H1 (cell line): ENCODE measurements around the gene CERKL. TPM values are rescaled to one million over a fixed set of nuclear protein-coding genes. Genes with fewer than 3 reads are reported as not detected.
A peak's percentile ranks its signal among the peaks of the same experiment; 100 is the strongest.

Experiments used
- CTCF ChIA-PET: fragments of 300-600 bp; sonication (Branson Sonifier 250); formaldehyde crosslinking; loops from one replicate; lab custom pipeline; 2021; ENCODE audit not compliant: partially characterized antibody; lab: Charles Lee
- POLR2A ChIA-PET: fragments of 300-600 bp; sonication (Branson Sonifier 250); formaldehyde crosslinking; loops from one replicate; lab custom pipeline; 2021; ENCODE audit warnings: inconsistent platforms; ENCODE audit not compliant: partially characterized antibody; lab: Charles Lee
- DNase-seq, 2 experiments: peaks; one replicate each; pipeline versions ENCODE4 v3.0.0 to v3.0.0-alpha.2; 2010 to 2022; ENCODE audit warnings: low spot score in 2 of 2, low read depth in 1 of 2, mixed read lengths in 1 of 2
- FAIRE-seq: peaks from 2 replicates; lab custom pipeline; 2011; peaks lifted over from hg19 to GRCh38; lab: Jason Lieb, UNC
- H2AFZ ChIP-seq: 2 replicates; pipeline ENCODE4 v1.8.1; 2012; ENCODE audit warnings: low read length, inconsistent platforms
- H2AK5ac ChIP-seq: 2 replicates; pipeline ENCODE4 v1.6.1; 2013; ENCODE audit warnings: low read depth, low read length
- H2BK120ac ChIP-seq: replicated peaks from 2 replicates; pipeline ENCODE3; 2013; ENCODE audit warnings: low read depth, low read length, inconsistent platforms
- H2BK12ac ChIP-seq: 2 replicates; pipeline ENCODE4 v1.6.1; 2013; ENCODE audit warnings: low read depth, low read length
- H2BK15ac ChIP-seq: 2 replicates; pipeline ENCODE4 v1.6.1; 2013; ENCODE audit warnings: low read length
- H2BK20ac ChIP-seq: 2 replicates; pipeline ENCODE4 v1.6.1; 2013; ENCODE audit warnings: low read length
- H2BK5ac ChIP-seq: 2 replicates; pipeline ENCODE4 v1.6.1; 2013; ENCODE audit warnings: low read depth, low read length
- H3K14ac ChIP-seq: 2 replicates; pipeline ENCODE4 v1.6.1; 2013; ENCODE audit warnings: inconsistent platforms; ENCODE audit not compliant: insufficient read length
- H3K18ac ChIP-seq: 2 replicates; pipeline ENCODE4 v1.6.1; 2013; ENCODE audit warnings: low read length; ENCODE audit errors: extremely low read depth
- H3K23ac ChIP-seq: 2 replicates; pipeline ENCODE4 v1.6.1; 2013; ENCODE audit warnings: inconsistent platforms; ENCODE audit not compliant: insufficient read length
- H3K23me2 ChIP-seq: 2 replicates; pipeline ENCODE4 v1.6.1; 2013; ENCODE audit warnings: low read depth, low read length
- H3K27ac ChIP-seq: 2 replicates; pipeline ENCODE4 v1.6.1; 2011; ENCODE audit warnings: low read depth, low read length, inconsistent platforms
- H3K27me3 ChIP-seq, 4 experiments: replicated peaks in 1 of 4; 1 replicate in 1 of 4; 2 replicates in 3 of 4; pipeline versions ENCODE4 v1.6.1 to v1.8.1; 2011 to 2013; ENCODE audit warnings: low read length in 3 of 4, mild to moderate bottlenecking in 3 of 4, inconsistent platforms in 2 of 4, mixed read lengths in 2 of 4, moderate library complexity in 1 of 4; ENCODE audit not compliant: control insufficient read depth in 3 of 4, insufficient read depth in 3 of 4; ENCODE audit errors: extremely low read depth in 1 of 4
- H3K36me3 ChIP-seq, 4 experiments: 2 replicates each; pipeline versions ENCODE4 v1.6.1 to v1.8.1; 2011 to 2013; ENCODE audit warnings: mild to moderate bottlenecking in 4 of 4, low read length in 3 of 4, moderate library complexity in 2 of 4, control low read depth in 1 of 4, inconsistent platforms in 1 of 4; ENCODE audit not compliant: insufficient read depth in 4 of 4, control insufficient read depth in 2 of 4
- H3K4ac ChIP-seq: replicated peaks from 2 replicates; pipeline ENCODE3; 2013; ENCODE audit warnings: low read length, low read depth, mixed read lengths, inconsistent platforms; ENCODE audit not compliant: insufficient read length
- H3K4me1 ChIP-seq, 4 experiments: replicated peaks in 1 of 4; 1 replicate in 1 of 4; 2 replicates in 3 of 4; pipeline versions ENCODE4 v1.6.1 to v1.8.1; 2011 to 2013; ENCODE audit warnings: low read length in 3 of 4, inconsistent platforms in 2 of 4, mixed read lengths in 1 of 4; ENCODE audit not compliant: insufficient read depth in 4 of 4, control insufficient read depth in 3 of 4
- H3K4me2 ChIP-seq, 2 experiments: 2 replicates each; pipeline versions ENCODE4 v1.6.1 to v1.8.1; 2011 to 2013; ENCODE audit warnings: low read depth in 2 of 2, low read length in 2 of 2, control low read depth in 1 of 2, inconsistent platforms in 1 of 2, mild to moderate bottlenecking in 1 of 2; ENCODE audit not compliant: insufficient read depth in 1 of 2
- H3K4me3 ChIP-seq, 4 experiments: fragments of 200-600, 300-600 bp in 1 of 4; sonication (generic), shearing (Covaris generic), sonication (Bioruptor Twin) in 1 of 4; 2 replicates each; pipeline versions ENCODE4 v1.5.1 to v1.8.1; 2011 to 2016; ENCODE audit warnings: low read length in 4 of 4, low read depth in 3 of 4, control low read depth in 2 of 4, inconsistent platforms in 2 of 4, mild to moderate bottlenecking in 2 of 4, mixed read lengths in 1 of 4, moderate library complexity in 1 of 4; ENCODE audit not compliant: insufficient read depth in 2 of 4; ENCODE audit errors: extremely low read depth in 1 of 4
- H3K56ac ChIP-seq: replicated peaks from 2 replicates; pipeline ENCODE3; 2013; ENCODE audit warnings: low read depth, mild to moderate bottlenecking, mixed read lengths, low read length, inconsistent platforms; ENCODE audit not compliant: insufficient read length
- H3K79me1 ChIP-seq: 2 replicates; pipeline ENCODE4 v1.6.1; 2013; ENCODE audit warnings: low read depth, low read length, control low read depth
- H3K79me2 ChIP-seq, 2 experiments: 2 replicates each; pipeline versions ENCODE4 v1.6.1 to v1.8.1; 2012 to 2013; ENCODE audit warnings: low read length in 2 of 2, mild to moderate bottlenecking in 2 of 2, inconsistent platforms in 1 of 2; ENCODE audit not compliant: insufficient read depth in 2 of 2, control insufficient read depth in 1 of 2
- H3K9ac ChIP-seq, 4 experiments: replicated peaks in 1 of 4; 1 replicate in 1 of 4; 2 replicates in 3 of 4; pipeline versions ENCODE4 v1.6.1 to v1.8.1; 2011 to 2013; ENCODE audit warnings: low read depth in 3 of 4, low read length in 3 of 4, control low read depth in 2 of 4, mild to moderate bottlenecking in 2 of 4, moderate library complexity in 2 of 4, inconsistent platforms in 1 of 4; ENCODE audit errors: extremely low read depth in 1 of 4
- H3K9me3 ChIP-seq, 2 experiments: 2 replicates each; pipeline versions ENCODE4 v1.6.1 to v1.8.1; 2012 to 2013; ENCODE audit warnings: mild to moderate bottlenecking in 2 of 2, moderate library complexity in 2 of 2, control low read depth in 1 of 2, inconsistent platforms in 1 of 2, low read depth in 1 of 2, low read length in 1 of 2, mixed read lengths in 1 of 2; ENCODE audit not compliant: insufficient read depth in 2 of 2
- H4K20me1 ChIP-seq, 2 experiments: replicated peaks in 1 of 2; 2 replicates each; pipeline versions ENCODE3 to v1.8.1; 2011 to 2013; ENCODE audit warnings: inconsistent platforms in 2 of 2, low read length in 2 of 2, mild to moderate bottlenecking in 1 of 2; ENCODE audit not compliant: insufficient read depth in 2 of 2, control insufficient read depth in 1 of 2
- H4K5ac ChIP-seq: 2 replicates; pipeline ENCODE4 v1.6.1; 2013; ENCODE audit warnings: low read length, low read depth, mixed read lengths, inconsistent platforms; ENCODE audit not compliant: insufficient read length
- H4K8ac ChIP-seq: 2 replicates; pipeline ENCODE4 v1.8.0; 2013; ENCODE audit warnings: mild to moderate bottlenecking, moderate library complexity, low read length, inconsistent platforms; ENCODE audit not compliant: insufficient read depth; ENCODE audit errors: extremely low read depth
- H4K91ac ChIP-seq: replicated peaks from 2 replicates; pipeline ENCODE3; 2013; ENCODE audit warnings: low read length, mixed read lengths, inconsistent platforms; ENCODE audit not compliant: insufficient read length
- MAX ChIP-seq: IDR thresholded peaks from 2 replicates; pipeline ENCODE4 v1.6.1; 2012; ENCODE audit warnings: inconsistent platforms
- NANOG ChIP-seq: IDR thresholded peaks from 2 replicates; pipeline ENCODE4 v1.6.1; 2011; ENCODE audit warnings: low read length, low read depth, mild to moderate bottlenecking, inconsistent platforms; ENCODE audit not compliant: insufficient read depth, poor library complexity, severe bottlenecking
- PHF8 ChIP-seq: fragments of 200-600 bp; sonication (generic); conservative IDR thresholded peaks from 2 replicates; pipeline ENCODE4 v1.7.1; 2012; ENCODE audit warnings: low read depth, mild to moderate bottlenecking, inconsistent platforms, low read length, moderate library complexity
- TEAD4 ChIP-seq: IDR thresholded peaks from 2 replicates; pipeline ENCODE4 v1.6.1; 2012; ENCODE audit warnings: low read depth, low read length, inconsistent platforms, mixed read lengths
- WGBS, 2 experiments: shearing (Covaris generic) in 1 of 2; methylation state at CpG; one replicate each; pipeline versions ENCODE4 v1.1.6 to v1.1.7; 2013 to 2015; ENCODE audit warnings: low lambda C conversion rate in 2 of 2, mixed read lengths in 2 of 2, inconsistent platforms in 1 of 2, low coverage in 1 of 2, missing lambda C conversion rate in 1 of 2; ENCODE audit not compliant: insufficient replicate concordance in 2 of 2, insufficient coverage in 1 of 2, insufficient read length in 1 of 2; ENCODE audit errors: extremely low coverage in 1 of 2, missing lambda C conversion rate in 1 of 2; 5-methylcytosine and 5-hydroxymethylcytosine counted together
- polyA plus RNA-seq, 7 experiments: library from polyadenylated mRNA; depleted of rRNA in 3 of 7; stranded (reverse) in 5 of 7; unstranded in 2 of 7; fragments of >200 nt in 5 of 7; fragments of 200-250 nt in 2 of 7; gene quantifications; 1 replicate in 5 of 7; 2 replicates in 1 of 7; 4 replicates in 1 of 7; pipeline versions ENCODE4 v1.2.1 to v1.2.3, GENCODE V29; 2011 to 2013; ENCODE audit warnings: missing spikeins in 2 of 7, mixed read lengths in 2 of 7
- total RNA-seq: library from RNA; stranded (reverse); fragmentation: NEBNext Ultra II Directional; extraction: Animal tissue kit (Norgen Biotek cat#: 25700); gene quantifications from 2 replicates; pipeline ENCODE4 v1.2.1, GENCODE V29; 2021

Gene CERKL
- total and polyA plus RNA-seq, 2 of the 8 experiments (the other 6 are each of a cell fraction or from before 2014, with no cell fraction given) = 0.05 TPM; not detected in 1

DNA sequence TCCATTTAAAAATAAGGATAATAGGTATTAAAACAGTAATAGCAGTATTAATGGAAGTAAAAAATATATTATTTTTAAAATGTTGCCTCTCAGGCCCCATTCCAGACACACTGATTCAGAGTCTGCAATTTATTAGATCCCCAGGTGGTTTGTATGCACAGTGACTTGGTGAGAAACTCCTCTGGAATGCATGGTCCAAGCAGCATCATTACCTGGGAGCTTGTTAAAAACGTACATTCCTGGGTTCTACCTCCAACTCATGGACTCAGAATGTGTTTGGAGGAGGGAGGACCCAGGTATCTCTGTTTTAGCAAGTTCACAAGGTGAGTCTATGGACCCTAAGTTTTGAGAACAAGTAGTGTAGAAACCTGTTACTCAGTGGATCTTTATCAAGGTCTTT, 104.1 kb downstream of the CERKL start:
- H3K23ac ChIP-seq = no peak overlapping the region
- no peak overlapping the region for H3K14ac ChIP-seq
- peaks cover 0 to 1% (median 0%) of the 10 kb centered on the region in 4 experiments; a peak in 1 of 7 replicates for H3K27me3 ChIP-seq
- ChIA-PET POLR2A (no interaction called here), CTCF (no interaction called here)
- no peaks in the 10 kb centered on the region for H3K23me2 ChIP-seq
- H2AFZ ChIP-seq = 0 out of 2 replicates have a peak overlapping the region, but pooled peaks have one; percentile 38
- H2BK12ac ChIP-seq = no peak overlapping the region
- H4K5ac ChIP-seq = no peak overlapping the region
- no peak overlapping the region for H3K18ac ChIP-seq
- H4K8ac ChIP-seq = no peak overlapping the region
- no peak overlapping the region for H3K9ac ChIP-seq
- H4K91ac ChIP-seq = no peak overlapping the region
- H2BK15ac ChIP-seq = no peak overlapping the region
- FAIRE-seq (no peak), DNase-seq (no peak)
- H2BK120ac ChIP-seq = no peak overlapping the region
- no peak overlapping the region for H3K27ac ChIP-seq
- no peak overlapping the region for H3K4me3 ChIP-seq
- no peak overlapping the region for H2AK5ac ChIP-seq
- no peaks in the 10 kb centered on the region for H3K79me2 ChIP-seq
- no peak overlapping the region for H2BK20ac ChIP-seq
- no peaks in the 10 kb centered on the region for H3K79me1 ChIP-seq
- H3K4ac ChIP-seq = no peak overlapping the region
- H3K36me3 ChIP-seq = no peaks in the 10 kb centered on the region
- no peaks in the 10 kb centered on the region for H3K9me3 ChIP-seq
- no peak overlapping the region for H3K56ac ChIP-seq
- H3K4me2 ChIP-seq = no peak overlapping the region
- no peaks in the 10 kb centered on the region for H3K4me1 ChIP-seq
- 89% methylated on average over 1 of the region's 1 CpG; no CpG with 5 or more reads in 1 of the 2 experiments for WGBS, 2 experiments
- H2BK5ac ChIP-seq = no peak overlapping the region
- H4K20me1 ChIP-seq = no peaks in the 10 kb centered on the region
- TF ChIP-seq PHF8 (no peak), NANOG (no peak), TEAD4 (no peak), MAX (no peak)
